Breast epithelium (tissue), 4 donors: ENCODE data around the gene CGRRF1. TPM values are rescaled to one million over a fixed set of nuclear protein-coding genes. Genes with fewer than 3 reads are reported as not detected.

ENCODE experiments used
- DNase-seq, 2 donors: peaks; one replicate each; pipeline ENCODE4 v3.0.0-alpha.2; 2019; ENCODE audit warnings: low spot score in 2 of 2
- H3K27ac ChIP-seq, 2 donors: fragments of 200-600 bp; sonication (generic) in 1 of 2; one replicate each; pipeline ENCODE4 v1.5.1; 2016 to 2019; ENCODE audit warnings: mild to moderate bottlenecking in 1 of 2
- H3K27me3 ChIP-seq, 2 donors: fragments of 200-600 bp; sonication (generic) in 1 of 2; one replicate each; pipeline versions ENCODE4 v1.5.1 to v1.6.0; 2017 to 2019; ENCODE audit warnings: control low read depth in 1 of 2, mild to moderate bottlenecking in 1 of 2
- H3K36me3 ChIP-seq: fragments of 200-600 bp; one replicate; pipeline ENCODE4 v1.5.1; 2019
- H3K4me1 ChIP-seq, 2 donors: fragments of 200-600 bp; sonication (generic); one replicate each; pipeline ENCODE4 v1.5.1; 2016 to 2019; ENCODE audit warnings: control low read depth in 1 of 2
- H3K4me3 ChIP-seq, 3 donors: fragments of 200-600 bp; sonication (generic); 1 replicate in 2 of 3; 2 replicates in 1 of 3; pipeline ENCODE4 v1.5.1; 2016 to 2019; ENCODE audit warnings: mild to moderate bottlenecking in 3 of 3, moderate library complexity in 2 of 3
- H3K9me3 ChIP-seq, 2 donors: fragments of 200-600 bp; sonication (generic) in 1 of 2; one replicate each; pipeline ENCODE4 v1.5.1; 2016 to 2019; ENCODE audit warnings: control low read depth in 1 of 2
- POLR2A ChIP-seq: fragments of 450-650 bp; IDR thresholded peaks from one replicate; pipeline ENCODE4 v1.6.1; 2016; ENCODE audit warnings: antibody characterized with exemption, mild to moderate bottlenecking, moderate library complexity
- POLR2AphosphoS5 ChIP-seq, 3 donors: sonication (generic); formaldehyde crosslinking; IDR thresholded peaks; one replicate each; pipeline ENCODE4 v1.6.1; 2017; ENCODE audit warnings: antibody characterized with exemption in 3 of 3
- intact Hi-C: fragments of 100-400 bp; cut with DNase I; formaldehyde crosslinking; loops from one replicate; pipeline ENCODE4 v1.15.1; 2023; ENCODE audit warnings: low total_unique reads
- total RNA-seq, 3 donors: library from RNA; depleted of rRNA; stranded (reverse); fragments of >200 nt; gene quantifications; one replicate each; pipeline ENCODE4 v1.1.0, GENCODE V29; 2016
- TF ChIP-seq, protein P1 (sequence below), 3 donors: fragments of 450-650 bp; IDR thresholded peaks; one replicate each; pipeline ENCODE4 v1.5.1; 2016 to 2017; ENCODE audit warnings: antibody characterized with exemption in 3 of 3, mild to moderate bottlenecking in 3 of 3, moderate library complexity in 3 of 3

Gene CGRRF1
- total RNA-seq, 3 donors from 2014 or later = 21.0 to 25.5 (median 23.6) TPM

GRCh38 chr14:54498095-54498531, 11.6 kb upstream of the CGRRF1 start:
- DNase-seq = no peak
- Histone ChIP-seq H3K4me3 (no peak overlapping the region), H3K36me3 (no peaks in the 10 kb centered on the region), H3K4me1 (no peaks in the 10 kb centered on the region), H3K27me3 (no peaks in the 10 kb centered on the region), H3K27ac (no peak overlapping the region), H3K9me3 (no peaks in the 10 kb centered on the region)
- intact Hi-C loops = no loop called here
- TF ChIP-seq, protein P1, sequence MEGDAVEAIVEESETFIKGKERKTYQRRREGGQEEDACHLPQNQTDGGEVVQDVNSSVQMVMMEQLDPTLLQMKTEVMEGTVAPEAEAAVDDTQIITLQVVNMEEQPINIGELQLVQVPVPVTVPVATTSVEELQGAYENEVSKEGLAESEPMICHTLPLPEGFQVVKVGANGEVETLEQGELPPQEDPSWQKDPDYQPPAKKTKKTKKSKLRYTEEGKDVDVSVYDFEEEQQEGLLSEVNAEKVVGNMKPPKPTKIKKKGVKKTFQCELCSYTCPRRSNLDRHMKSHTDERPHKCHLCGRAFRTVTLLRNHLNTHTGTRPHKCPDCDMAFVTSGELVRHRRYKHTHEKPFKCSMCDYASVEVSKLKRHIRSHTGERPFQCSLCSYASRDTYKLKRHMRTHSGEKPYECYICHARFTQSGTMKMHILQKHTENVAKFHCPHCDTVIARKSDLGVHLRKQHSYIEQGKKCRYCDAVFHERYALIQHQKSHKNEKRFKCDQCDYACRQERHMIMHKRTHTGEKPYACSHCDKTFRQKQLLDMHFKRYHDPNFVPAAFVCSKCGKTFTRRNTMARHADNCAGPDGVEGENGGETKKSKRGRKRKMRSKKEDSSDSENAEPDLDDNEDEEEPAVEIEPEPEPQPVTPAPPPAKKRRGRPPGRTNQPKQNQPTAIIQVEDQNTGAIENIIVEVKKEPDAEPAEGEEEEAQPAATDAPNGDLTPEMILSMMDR (IDR thresholded peaks at IDR 0.05) = no peak
- TF ChIP-seq POLR2AphosphoS5 (IDR thresholded peaks at IDR 0.05) (no peak), POLR2A (no peak)

DNA sequence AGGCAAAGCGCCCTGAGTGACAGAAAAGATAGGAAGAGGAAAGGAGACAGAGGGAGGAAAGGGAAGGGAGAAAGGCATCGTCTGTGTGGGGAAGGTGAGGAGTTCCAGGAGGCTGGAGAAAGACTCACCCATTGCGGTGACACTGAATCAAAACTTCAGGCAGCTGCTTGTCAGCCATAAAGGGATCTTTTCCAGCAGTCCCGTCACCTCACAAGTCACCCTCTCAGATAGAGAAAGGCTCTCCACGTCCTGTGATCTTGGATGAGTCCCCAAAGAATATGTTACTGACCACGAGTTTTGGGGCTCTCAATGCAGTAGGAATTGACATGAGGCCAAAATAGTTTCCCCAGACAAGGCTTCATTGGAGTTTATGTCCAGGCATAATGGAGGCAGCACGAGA, 11.1 kb upstream of the CGRRF1 start:
- no peaks in the 10 kb centered on the region for H3K9me3 ChIP-seq
- no peak for DNase-seq
- no peaks in the 10 kb centered on the region for H3K27me3 ChIP-seq
- H3K4me1 ChIP-seq = no peaks in the 10 kb centered on the region
- H3K36me3 ChIP-seq = no peaks in the 10 kb centered on the region
- no peak overlapping the region for H3K27ac ChIP-seq
- H3K4me3 ChIP-seq = no peak overlapping the region
- intact Hi-C loops = no loop called here
- no peak for TF ChIP-seq POLR2A
- no peak for TF ChIP-seq POLR2AphosphoS5 (IDR thresholded peaks at IDR 0.05)
- TF ChIP-seq, protein P1 (IDR thresholded peaks at IDR 0.05) = no peak

DNA sequence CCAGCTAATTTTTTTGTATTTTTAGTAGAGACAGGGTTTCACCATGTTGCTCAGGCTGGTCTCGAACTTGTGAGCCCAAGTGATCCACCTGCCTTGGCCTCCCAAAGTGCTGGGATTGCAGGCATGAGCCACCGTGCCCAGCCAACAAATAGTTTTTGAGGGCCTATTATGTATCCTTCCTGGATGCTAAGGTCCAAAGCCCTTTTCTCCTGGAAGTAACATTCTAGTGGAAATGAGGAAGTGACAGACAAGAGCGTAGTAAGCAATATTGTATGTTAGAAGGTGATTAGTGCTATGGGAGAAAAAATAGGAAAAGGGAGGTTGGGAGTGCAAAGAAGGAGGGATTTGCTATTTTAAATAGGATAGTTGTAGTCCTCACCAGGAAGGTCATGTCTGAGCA, 9.0 kb upstream of the CGRRF1 start:
- H3K4me3 ChIP-seq = no peak overlapping the region
- no peak overlapping the region for H3K27ac ChIP-seq
- no peaks in the 10 kb centered on the region for H3K9me3 ChIP-seq
- TF ChIP-seq, protein P1 (IDR thresholded peaks at IDR 0.05) = no peak
- TF ChIP-seq POLR2AphosphoS5 (IDR thresholded peaks at IDR 0.05) (no peak), POLR2A (no peak)
- no peak for DNase-seq
- no peaks in the 10 kb centered on the region for H3K27me3 ChIP-seq
- no peaks in the 10 kb centered on the region for H3K4me1 ChIP-seq
- no peaks in the 10 kb centered on the region for H3K36me3 ChIP-seq
- intact Hi-C loops = no loop called here

DNA sequence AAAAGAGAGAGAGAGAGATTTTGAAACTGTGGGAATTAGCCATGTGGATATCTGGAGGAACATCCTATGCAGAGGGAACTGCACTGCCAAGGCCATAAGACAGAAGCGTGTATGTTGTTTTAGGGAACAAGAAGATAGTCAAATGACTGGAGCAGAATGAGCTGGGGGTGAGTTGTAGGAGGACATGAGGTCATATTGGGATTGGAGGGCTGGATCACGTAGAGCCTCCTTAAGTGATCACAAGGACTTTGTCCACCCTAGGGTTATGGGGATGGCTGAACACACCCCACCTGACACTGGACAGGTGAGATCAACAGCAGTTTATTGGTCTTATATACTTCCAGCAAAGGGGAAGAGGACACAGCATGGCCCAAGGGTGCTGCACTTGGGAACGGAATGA, 8.2 kb upstream of the CGRRF1 start:
- DNase-seq = no peak
- intact Hi-C loops = no loop called here
- TF ChIP-seq POLR2AphosphoS5 (IDR thresholded peaks at IDR 0.05) (no peak), POLR2A (no peak)
- TF ChIP-seq, protein P1 (IDR thresholded peaks at IDR 0.05) = no peak
- Histone ChIP-seq H3K27ac (no peak overlapping the region), H3K27me3 (no peaks in the 10 kb centered on the region), H3K4me3 (no peak overlapping the region), H3K4me1 (no peaks in the 10 kb centered on the region), H3K36me3 (no peaks in the 10 kb centered on the region), H3K9me3 (no peaks in the 10 kb centered on the region)

GRCh38 chr14:54502602-54503001, 7.1 kb upstream of the CGRRF1 start:
- Histone ChIP-seq H3K27ac (no peak overlapping the region), H3K4me1 (no peaks in the 10 kb centered on the region), H3K4me3 (no peak overlapping the region), H3K36me3 (no peaks in the 10 kb centered on the region), H3K27me3 (no peaks in the 10 kb centered on the region), H3K9me3 (no peaks in the 10 kb centered on the region)
- intact Hi-C loops = no loop called here
- TF ChIP-seq POLR2AphosphoS5 (IDR thresholded peaks at IDR 0.05) (no peak), POLR2A (no peak)
- TF ChIP-seq, protein P1 (IDR thresholded peaks at IDR 0.05) = no peak
- no peak for DNase-seq
